GM21576 (cell line): ENCODE results near the gene SLC44A5.
"Not testable (repeated sequence)": the region's sequence is repeated elsewhere in the genome, so short reads cannot be mapped to it uniquely, and the experiment has no call there.

Experiments used
- ATAC-seq: cut with Tn5 transposase; IDR thresholded peaks from one replicate; pipeline ENCODE4 v1.9.1; 2021; ENCODE audit warnings: mild to moderate bottlenecking, moderate library complexity; ENCODE audit not compliant: unreplicated experiment

The SLC44A5 gene

DNA sequence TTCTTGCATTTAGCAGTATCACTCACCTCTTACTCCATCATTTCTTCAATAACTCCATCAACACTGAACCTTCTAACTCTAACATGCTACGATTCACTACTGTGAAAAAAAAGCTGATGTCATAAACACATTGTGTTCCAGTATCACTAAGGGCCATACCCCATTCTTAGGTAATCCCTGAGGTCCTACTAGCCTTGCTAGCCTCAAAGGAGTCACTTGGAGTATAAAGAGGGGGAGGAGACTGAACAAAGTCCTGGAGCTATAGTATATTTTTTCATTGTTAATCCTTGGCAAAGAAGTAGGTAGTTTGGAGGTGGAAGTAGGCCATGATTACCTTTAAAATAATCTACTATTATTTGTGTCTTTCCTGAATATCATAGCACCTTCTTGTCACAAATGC, at the start of gene SLC44A5:
Gene SLC44A5 (minus strand): TSS at position 101 of the 400 bp plus-strand sequence. CDS start 69,667 bp downstream, outside the sequence.
- ATAC-seq, result no peak

DNA sequence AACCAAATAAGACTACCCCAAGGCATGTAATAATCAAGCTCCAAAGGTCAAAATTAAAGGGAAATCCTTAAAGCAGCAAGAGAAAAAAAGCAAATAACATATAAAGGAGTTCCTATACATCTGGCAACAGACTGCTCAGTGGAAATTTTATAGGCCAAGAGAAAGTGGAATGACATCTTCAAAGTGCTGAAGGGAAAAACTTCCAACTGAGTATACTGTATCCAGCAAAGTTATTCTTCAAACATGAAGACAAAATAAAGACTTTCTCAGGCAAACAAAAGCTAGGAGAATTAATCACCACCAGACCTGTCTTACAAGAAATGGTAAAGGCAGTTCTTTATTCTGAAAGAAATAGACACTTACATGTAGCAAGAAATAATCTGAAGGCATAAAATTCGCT, 45.0 kb upstream of the SLC44A5 start:
- ATAC-seq, result no peak

DNA sequence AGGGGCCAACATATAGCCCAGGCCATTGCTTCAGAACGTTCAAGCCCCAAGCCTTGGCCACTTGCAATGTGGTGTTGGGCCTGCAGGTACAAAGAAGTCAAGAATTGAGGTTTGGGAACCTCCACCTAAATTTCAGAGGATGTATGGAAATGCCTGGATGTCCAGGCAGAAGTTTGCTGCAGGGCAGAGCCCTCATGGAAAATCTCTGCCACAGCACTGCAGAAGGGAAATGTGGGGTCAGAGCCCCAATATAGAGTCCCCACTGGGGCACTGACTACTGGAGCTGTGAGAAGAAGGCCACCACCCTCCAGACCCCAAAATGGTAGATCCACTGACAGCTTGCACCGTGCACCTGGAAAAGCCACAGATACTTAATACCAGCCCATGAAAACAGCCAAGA, 36.3 kb upstream of the SLC44A5 start:
- not testable (repeated sequence) for ATAC-seq

DNA sequence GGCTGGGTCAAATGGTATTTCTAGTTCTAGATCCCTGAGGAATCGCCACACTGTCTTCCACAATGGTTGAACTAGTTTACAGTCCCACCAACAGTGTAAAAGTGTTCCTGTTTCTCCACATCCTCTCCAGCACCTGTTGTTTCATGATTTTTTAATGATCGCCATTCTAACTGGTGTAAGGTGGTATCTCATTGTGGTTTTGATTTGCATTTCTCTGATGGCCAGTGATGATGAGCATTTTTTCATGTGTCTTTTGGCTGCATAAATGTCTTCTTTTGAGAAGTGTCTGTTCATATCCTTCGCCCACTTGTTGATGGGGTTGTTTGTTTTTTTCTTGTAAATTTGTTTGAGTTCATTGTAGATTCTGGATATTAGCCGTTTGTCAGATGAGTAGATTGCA, 34.2 kb upstream of the SLC44A5 start:
- ATAC-seq, result not testable (repeated sequence)

DNA sequence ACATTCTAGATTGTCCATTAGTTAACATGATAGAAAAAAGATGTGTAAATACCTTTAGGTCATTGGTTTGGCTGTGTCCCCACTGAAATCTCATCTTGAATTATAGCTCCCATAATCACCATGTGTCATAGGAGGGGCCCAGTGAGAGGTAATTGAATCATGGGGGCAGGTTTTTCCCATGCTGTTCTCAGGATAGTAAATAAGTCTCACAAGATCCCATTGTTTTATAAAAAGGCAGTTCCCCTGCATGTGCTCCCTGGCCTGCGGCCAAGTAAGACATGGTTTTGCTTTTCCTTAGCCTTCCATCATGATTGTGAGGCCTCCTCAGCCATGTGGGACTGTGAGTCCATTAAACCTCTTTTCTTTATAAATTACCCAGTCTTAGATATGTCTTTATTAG, 32.5 kb upstream of the SLC44A5 start:
- no peak for ATAC-seq

DNA sequence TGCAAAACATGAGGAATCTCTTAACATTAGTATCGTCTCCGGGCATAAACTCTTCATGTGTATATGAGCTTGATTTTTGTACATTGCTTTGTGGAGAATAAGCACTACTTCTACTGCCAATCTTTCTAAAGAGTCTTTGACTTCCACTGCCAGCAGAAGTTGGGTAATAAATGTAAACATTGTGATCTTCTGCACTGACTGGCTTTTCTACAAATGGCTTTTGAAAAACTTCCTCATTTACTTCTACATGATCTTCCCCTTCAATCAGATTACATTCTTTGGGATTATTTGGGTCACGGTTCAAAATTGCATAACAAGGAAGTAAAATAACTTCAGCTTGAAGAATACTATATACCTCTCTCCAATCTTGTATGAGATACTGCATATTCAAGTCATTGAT, 30.4 kb upstream of the SLC44A5 start:
- no peak for ATAC-seq

DNA sequence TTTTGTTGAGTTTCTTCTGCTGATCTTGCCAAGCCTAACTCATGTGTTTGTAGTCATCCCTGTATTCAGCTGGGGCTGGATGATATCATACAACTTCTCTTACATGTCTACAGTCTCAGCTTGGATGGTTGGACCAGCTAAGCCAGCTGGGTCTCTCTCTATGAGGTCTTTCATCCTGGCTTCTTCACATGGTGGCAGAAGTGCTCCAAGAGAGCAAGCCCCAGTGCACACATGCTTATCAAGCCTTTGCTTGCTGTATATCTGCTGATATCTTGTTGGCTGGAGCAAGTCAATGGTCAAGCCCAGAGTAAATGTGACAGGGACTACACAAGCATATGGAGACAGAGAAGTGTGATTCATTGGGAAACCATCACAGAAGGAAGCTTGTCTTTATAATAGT, 29.2 kb upstream of the SLC44A5 start:
- no peak for ATAC-seq

DNA sequence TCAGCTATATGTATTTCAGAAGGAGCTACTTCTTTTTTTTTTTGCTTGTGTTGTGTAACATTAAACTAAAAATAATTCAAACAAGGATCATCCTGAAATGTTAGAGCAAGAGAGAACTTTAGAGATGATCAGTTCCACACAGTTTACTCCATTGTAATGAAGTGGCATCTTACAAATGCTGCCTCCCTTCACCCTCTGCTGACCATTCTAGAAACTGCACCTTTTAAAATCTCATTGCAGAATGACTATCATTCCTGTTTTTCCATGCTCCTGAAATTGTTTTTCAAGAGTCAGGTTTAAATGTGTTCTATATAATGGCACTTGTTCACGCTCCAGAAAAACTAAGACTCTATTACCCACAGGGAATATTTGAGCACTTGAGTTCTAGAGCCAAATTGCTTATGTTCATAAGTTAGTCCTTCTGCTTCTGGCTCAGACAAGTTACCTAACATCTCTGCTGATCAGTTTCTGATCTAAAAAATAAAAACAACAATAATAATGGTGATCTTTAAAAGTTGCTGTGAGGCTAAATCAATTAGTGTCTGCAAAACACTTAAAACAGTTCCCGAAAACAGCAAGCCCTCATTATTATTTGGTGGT, 21.5 kb upstream of the SLC44A5 start:
- ATAC-seq, result no peak

DNA sequence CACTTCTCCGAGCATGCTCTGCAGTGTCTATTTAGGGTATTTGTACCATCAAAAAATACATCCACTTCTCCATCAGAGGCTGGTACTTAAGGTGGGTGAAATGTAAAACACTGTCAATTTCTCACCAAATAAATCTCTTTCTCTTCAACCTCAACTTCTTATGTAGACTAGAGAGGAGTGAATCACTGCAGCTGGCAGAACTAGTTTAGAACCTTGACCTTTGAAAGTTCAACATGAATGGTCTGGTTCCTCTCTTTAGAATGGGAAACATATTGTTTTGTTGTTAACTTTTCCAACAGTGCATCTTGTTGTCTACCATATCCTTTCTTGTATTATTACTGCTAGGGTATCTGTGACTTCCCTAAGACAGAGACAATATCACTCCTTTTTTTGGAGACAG, 20.1 kb upstream of the SLC44A5 start:
- ATAC-seq, result no peak

DNA sequence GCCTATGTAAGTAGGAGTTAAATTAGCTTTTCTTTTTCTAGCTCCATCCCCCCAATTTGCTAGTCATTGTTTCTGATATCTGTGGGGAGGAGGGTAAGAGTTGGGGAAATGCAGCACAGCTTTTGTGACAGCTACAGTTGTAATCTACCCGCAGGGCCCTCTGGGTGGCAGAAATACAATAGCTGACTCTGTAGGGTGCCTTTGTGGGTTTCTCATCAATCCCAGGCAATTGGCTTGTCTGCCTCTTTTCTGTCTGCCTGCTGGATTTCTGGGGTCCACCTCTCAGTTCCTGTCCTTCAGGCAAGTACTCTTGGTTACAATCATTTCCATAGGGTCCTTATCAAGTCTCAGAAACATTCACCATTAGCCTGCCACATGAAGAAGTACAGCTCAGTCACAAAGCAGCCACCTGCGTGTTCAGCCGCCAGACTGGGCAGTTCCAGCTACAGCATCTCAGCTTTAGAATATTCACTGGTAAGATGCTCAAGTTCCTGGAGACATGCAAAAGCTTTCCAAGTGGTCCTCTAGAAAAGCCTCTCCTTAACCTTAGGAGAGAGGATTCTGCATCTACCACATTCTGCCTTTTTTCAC, 19.2 kb upstream of the SLC44A5 start:
- ATAC-seq, result no peak

DNA sequence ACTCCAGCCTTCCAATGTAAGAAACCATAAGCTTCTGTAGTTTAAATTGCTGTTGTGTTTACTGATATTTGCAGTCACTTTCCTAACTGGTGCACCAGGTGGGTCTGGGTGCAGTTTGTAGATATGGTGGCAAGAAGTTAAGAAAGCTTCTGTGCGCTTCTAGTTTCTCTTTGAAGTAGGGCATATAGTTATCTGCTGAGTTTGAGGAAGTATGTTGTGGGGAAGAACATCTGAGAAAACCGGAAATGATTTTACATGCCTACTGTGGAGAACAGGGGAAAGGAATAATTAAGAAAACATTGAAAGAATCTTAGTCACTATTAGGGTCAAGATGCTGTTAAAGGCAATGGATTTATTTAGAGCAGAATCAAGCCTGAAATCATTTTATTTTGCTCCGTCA, 14.9 kb upstream of the SLC44A5 start:
- ATAC-seq, result no peak

DNA sequence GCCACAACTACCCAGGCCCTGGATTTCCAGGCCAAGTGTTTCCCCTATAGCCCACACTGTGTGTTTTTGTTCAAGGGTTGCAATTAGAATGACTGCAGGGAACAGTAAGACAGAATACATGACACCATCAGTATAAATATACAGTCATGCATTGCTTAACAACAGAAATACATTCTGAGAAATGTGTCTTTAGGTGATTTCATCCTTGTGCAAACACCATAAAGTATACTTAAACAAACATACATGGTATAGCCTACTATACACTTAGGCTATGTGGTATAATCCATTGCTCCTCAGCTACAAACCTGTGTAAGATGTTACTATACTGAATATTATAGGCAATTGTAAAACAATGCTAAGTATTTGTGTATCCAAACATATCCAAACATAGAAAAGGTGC, 7.5 kb upstream of the SLC44A5 start:
- no peak for ATAC-seq

DNA sequence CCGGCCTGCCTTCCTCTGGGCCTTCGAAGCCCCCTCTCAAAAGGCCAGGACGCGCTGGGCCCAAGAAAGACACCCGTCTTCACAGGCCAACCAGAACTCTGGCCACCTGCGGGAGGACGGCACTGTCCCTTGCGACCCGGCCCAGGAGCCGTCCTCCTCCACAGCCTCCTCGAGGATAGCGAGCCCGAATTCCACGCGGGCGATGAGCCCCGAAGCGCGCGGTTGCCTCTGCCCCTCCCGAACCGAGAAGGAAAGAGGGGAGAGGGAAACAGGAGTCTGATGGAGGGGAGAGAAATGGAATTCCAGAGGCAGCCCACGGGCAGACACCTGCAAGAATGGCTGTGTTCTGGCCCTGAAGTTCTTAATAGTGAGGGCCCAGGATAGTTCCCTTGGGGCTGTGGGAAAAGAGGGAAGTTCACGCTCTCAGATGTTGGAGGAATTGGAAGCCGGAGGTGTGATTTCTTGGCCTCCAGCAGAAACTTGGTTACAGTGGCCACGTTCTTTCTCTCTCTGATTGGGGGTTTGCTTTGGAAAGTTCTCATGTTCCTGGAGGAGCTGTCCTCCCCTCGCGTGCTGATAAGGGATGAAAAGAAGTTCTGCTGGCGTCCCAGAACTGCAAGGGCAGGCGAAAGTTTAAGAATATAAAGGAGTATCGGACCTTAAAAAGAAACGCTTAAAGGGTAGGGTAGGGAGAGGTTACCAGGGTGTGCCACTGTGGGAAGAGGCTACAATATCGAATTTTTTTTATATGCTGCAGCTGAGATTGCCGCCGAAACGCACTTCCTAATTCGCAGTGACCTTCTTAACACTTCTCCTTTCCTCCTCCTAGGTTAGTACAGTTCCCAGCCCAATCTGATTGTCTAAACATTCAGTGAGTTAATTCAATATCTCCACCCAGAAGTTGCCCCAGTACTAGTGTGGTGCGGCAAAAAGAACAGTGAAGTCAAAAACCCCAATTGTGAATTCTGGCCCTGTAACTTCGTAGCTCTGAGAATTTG, 5.8 kb upstream of the SLC44A5 start:
- no peak for ATAC-seq

DNA sequence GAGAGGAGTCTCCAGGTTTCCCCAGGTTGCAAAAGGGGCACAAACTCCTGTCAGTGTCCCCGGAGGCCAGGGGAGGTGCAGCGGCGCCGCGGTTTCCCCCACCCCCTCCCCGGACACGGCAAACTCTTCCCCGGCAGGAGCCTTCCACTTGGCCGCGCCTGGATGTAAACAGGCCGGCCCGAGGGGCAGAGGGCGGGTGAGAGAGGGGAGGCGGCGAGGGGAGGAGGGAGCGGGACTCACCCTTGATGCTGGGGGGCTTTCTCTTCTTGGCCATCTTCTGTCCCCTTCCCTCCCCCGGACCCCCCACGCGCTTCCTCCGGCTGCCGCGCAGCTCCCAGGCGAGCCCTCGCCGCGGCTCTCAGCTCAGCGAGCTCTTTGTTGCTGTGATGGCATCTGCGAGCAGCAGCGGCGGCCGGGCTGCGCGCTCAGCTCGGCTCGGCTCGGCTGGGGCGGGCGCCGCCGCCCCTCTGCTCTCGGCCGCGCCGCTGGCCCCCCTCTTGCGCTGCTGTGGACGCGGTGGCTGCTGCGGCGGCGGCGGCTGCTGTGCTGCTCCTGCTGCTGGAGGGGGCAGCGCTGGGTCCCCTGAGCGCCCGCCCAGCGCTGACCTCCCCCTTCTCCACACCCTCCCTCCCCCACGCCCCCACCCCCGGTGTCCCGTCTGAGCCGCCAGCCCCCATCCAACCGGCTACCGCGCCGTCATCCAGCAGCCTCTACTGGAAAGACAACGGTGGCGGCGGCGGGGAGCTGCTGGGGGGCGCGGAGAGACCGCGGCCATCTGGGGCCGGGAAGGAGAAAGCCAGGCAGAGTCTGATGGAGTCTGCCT, 4.9 kb upstream of the SLC44A5 start:
- no peak for ATAC-seq

DNA sequence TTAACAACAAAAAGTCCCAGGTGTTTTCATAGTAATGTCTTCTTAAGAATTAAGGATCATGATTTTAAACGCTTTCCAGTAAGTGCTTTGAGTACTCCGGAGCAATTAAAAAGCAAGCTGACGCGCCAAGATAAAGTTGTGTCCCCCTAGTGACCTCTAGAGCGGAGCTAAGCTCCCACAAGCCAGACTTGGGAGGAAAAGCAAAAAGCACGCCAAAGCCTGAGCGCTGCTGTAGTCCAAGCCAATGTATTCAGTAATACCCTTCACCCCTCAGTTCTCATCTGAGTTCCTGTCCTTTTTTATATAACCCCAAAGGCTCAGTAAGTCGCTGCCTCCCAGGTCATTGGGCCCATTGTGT, 3.5 kb upstream of the SLC44A5 start:
- peak; percentile 4 for ATAC-seq

DNA sequence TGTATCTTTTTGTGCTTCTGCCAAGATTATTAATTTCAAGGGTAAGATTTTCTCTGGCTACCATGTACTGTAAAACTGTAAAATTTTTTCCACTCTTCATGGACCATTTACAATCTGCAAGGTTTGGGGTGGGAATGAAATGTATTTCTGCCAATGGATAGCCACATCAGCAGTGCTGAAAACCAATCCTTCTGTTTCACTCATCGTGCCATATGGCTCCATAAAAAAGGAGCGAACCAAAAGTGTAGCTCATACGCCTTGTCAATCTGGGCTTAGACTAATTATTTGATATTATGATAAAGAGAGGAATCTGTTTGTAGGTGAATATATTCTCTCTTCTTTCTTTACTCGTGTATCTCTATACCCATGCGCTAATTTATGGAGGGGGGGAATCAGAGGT, 3.0 kb upstream of the SLC44A5 start:
- ATAC-seq, result no peak

DNA sequence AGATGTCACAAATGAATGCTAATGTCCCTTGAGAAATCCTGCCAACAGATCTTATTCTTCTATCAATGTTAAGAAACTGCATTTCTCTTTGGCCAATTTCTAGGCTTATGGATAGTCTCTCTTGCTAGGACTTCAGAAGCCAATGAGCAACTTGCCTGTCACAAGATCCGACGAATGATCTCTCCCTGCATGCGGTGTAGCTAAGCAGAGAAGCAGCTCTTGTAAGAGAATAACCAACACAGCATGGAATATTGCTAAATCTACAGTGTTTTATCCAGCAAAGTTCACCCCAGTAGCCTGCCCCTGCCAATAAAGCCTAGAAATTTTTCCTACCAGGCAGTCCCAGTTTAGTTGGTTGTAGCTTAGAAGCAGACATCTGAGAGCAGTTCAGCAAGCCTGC, 2.1 kb upstream of the SLC44A5 start:
- ATAC-seq, result no peak

DNA sequence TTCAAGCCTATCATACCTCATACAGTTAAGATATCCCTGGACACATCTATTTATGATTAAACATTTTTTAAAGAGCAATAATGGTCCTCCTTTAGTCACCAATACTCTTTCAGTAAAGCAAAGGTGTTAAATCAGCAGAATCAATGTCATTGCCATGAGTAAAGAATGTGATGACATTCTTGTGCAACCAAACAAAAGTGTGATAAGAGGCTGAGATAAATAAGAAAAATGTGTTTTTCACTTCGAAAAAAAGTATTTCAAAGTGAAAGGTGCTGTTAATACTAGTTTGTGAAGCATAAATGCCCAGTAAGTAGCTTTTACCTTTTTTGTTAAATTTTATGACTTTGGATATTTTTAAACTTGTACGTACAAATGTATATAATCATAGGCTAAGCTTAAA, 8.4 kb downstream of the SLC44A5 start:
- ATAC-seq, result no peak

DNA sequence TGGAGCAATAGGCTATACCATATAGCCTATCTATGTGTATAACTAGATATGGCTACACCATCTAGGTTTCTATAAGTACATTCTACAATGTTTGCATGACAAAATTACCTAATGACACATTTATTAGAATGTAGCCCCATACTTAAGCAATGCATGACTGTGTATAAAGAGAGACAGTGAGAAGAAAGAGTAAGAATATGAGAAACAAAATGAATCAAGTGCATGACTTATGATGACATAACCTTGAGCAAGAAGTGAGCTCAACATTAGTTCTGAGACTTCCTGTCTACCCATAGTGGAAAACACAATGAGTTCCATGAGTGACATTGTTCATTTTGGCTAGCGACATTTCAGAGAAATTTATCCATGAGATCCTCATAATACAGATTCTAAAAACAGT, 10.1 kb downstream of the SLC44A5 start:
- ATAC-seq, result no peak

DNA sequence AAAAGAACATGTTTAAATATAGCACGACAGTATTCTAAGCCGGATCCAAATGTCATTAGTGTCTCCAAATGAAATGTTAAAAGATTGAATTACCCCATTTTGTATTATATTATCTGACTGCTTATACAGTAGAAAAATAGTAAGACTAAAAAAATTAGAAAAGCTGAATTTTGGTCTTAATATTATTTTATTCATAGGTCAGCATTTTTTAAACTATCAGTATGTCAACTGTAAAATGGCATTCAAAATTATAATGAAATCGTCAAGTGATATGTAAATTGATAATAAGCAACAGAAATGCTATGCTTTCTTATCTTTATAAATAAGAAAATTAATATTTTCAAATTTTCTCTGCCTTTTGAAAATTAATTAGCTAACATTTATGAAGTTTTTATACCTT, 16.6 kb downstream of the SLC44A5 start:
- ATAC-seq, result no peak

DNA sequence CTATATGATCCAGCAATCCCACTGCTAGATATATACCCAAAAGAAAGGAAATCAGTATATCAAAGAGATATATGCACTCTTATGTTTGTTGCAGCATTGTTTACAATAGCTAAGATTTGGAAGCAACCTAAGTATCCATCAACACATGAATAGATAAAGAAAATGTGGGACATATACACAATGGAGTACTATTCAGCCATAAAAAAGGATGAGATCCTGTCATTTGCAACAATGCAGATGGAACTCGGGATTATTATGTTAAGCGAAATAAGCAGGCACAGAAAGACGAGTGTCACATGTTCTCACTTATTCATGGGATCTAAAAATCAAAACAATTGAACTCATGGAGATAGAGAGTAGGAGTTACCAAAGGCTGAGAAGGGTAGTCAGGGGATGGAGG, 17.5 kb downstream of the SLC44A5 start:
- ATAC-seq, result not testable (repeated sequence)
